PC-3 (cell line): ENCODE results near the gene ACR.

ENCODE experiments used
- EZH2phosphoT487 ChIP-seq: fragments of 300-600 bp; sonication (generic); IDR thresholded peaks from 2 replicates; pipeline ENCODE4 v1.6.1; 2018; ENCODE audit warnings: mild to moderate bottlenecking, antibody characterized with exemption, low read length, borderline replicate concordance
- TF ChIP-seq, protein P1 (sequence below): fragments of 300-600 bp; sonication (generic); conservative IDR thresholded peaks from 2 replicates; pipeline ENCODE4 v1.5.1; 2017; ENCODE audit warnings: antibody characterized with exemption, low read depth, mild to moderate bottlenecking, low read length

DNA sequence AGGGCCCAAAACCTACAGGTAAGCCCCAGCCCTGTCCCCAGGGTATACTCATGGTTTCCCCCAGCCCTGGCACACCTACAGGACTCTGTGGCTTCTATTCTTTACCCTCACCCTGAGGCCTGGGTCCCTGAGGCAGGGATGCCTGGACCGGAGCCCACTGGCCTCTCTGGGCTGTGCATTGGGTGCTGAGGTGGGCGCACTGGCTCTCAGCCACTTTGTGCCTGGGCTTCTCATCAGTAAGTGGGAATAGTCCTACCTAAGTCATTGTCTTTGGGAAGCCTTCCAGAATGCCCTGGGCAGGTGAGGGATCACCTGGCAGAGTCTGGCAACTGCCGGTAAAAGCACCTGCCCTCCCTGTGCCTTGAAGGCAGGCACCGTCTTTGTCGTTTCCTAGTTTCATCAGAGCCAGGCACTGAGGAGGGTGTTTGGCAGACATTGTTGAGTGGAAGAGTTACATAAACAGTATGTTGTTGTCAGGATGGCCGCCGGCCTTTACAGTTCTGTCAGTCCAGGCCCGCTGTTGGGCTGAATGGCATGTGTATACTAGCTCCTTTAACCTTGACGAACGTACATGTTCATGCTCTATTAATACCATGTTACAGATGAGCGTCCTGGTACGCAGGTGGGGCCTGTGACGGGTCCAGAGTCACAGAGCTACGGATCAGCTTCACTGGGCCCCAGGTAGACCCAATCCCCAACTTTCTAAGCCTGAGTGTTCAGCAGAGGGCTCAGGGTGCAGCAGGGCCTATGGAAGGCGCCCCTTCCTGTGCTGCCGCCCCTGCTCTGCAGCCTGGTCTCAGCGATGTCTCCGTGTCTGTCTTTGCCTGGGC, 42.4 kb upstream of the ACR start:
- TF ChIP-seq, protein P1, sequence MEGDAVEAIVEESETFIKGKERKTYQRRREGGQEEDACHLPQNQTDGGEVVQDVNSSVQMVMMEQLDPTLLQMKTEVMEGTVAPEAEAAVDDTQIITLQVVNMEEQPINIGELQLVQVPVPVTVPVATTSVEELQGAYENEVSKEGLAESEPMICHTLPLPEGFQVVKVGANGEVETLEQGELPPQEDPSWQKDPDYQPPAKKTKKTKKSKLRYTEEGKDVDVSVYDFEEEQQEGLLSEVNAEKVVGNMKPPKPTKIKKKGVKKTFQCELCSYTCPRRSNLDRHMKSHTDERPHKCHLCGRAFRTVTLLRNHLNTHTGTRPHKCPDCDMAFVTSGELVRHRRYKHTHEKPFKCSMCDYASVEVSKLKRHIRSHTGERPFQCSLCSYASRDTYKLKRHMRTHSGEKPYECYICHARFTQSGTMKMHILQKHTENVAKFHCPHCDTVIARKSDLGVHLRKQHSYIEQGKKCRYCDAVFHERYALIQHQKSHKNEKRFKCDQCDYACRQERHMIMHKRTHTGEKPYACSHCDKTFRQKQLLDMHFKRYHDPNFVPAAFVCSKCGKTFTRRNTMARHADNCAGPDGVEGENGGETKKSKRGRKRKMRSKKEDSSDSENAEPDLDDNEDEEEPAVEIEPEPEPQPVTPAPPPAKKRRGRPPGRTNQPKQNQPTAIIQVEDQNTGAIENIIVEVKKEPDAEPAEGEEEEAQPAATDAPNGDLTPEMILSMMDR: no peak
- no peak for TF ChIP-seq EZH2phosphoT487
